Lung (tissue), 12 donors: Measurements from ENCODE around the gene AOX1. TPM values are rescaled to one million over a fixed set of nuclear protein-coding genes. Genes with fewer than 3 reads are reported as not detected.

ENCODE experiments used
- ATAC-seq: fragments of 200-7000 bp; cut with Tn5 transposase; one replicate; pipeline ENCODE4 v1.9.1; 2020; ENCODE audit warnings: moderate number of reproducible peaks; ENCODE audit not compliant: insufficient read depth, low FRiP score
- DNase-seq, 3 donors: peaks; one replicate each; pipeline ENCODE4 v3.0.0-alpha.2; 2013 to 2017
- H3K27ac ChIP-seq, 2 donors: one replicate each; pipeline ENCODE4 v1.5.1; 2013; ENCODE audit warnings: mild to moderate bottlenecking in 2 of 2, moderate library complexity in 2 of 2, control low read depth in 1 of 2, inconsistent platforms in 1 of 2, low read depth in 1 of 2, low read length in 1 of 2
- H3K27me3 ChIP-seq, 3 donors: one replicate each; pipeline ENCODE4 v1.5.1; 2013; ENCODE audit warnings: low read length in 2 of 3; ENCODE audit not compliant: control insufficient read depth in 3 of 3, insufficient read depth in 3 of 3
- H3K36me3 ChIP-seq, 4 donors: one replicate each; pipeline ENCODE4 v1.5.1; 2013; ENCODE audit warnings: low read length in 4 of 4, mild to moderate bottlenecking in 1 of 4, moderate library complexity in 1 of 4; ENCODE audit not compliant: control insufficient read depth in 4 of 4, insufficient read depth in 4 of 4
- H3K4me1 ChIP-seq, 5 donors: one replicate each; pipeline ENCODE4 v1.5.1; 2013; ENCODE audit warnings: low read length in 5 of 5, mild to moderate bottlenecking in 2 of 5, moderate library complexity in 1 of 5; ENCODE audit not compliant: control insufficient read depth in 5 of 5, insufficient read depth in 5 of 5
- H3K4me3 ChIP-seq: one replicate; pipeline ENCODE4 v1.5.1; 2013; ENCODE audit warnings: mild to moderate bottlenecking, control low read depth, moderate library complexity
- H3K9ac ChIP-seq, 2 donors: one replicate each; pipeline ENCODE4 v1.5.1; 2013; ENCODE audit warnings: low read length in 2 of 2, control low read depth in 1 of 2; ENCODE audit not compliant: insufficient read depth in 1 of 2
- H3K9me3 ChIP-seq, 4 donors: one replicate each; pipeline ENCODE4 v1.5.1; 2013; ENCODE audit warnings: low read length in 3 of 4, mild to moderate bottlenecking in 1 of 4, moderate library complexity in 1 of 4; ENCODE audit not compliant: control insufficient read depth in 4 of 4, insufficient read depth in 3 of 4
- WGBS, 2 donors: extraction: QIAGEN DNeasy Blood & Tissue Kit; methylation state at CpG; one replicate each; pipeline ENCODE4 v1.1.7; 2013; 5-methylcytosine and 5-hydroxymethylcytosine counted together
- polyA plus RNA-seq, 2 donors: library from polyadenylated mRNA; stranded (reverse); fragments of 200-250 nt; gene quantifications; one replicate each; pipeline ENCODE4 v1.2.1, GENCODE V29; 2013
- total RNA-seq, 2 donors: library from RNA; depleted of rRNA in 1 of 2; stranded (reverse); fragments of >200 nt in 1 of 2; gene quantifications; one replicate each; pipeline ENCODE4 v1.2.1, GENCODE V29; 2014 to 2021
- TF ChIP-seq, protein P1 (sequence below): IDR thresholded peaks from 2 replicates; pipeline ENCODE4 v1.5.1; 2012; ENCODE audit warnings: mild to moderate bottlenecking; ENCODE audit errors: control extremely low read depth, extremely low read depth
- donor health status: control.
- donor health status: control.
- donor health status: Bipolar disorder and iron deficiency.
- donor health status: healthy.
- donor health status: DM: yes; HTN: yes; CAD: no.

AOX1 gene
- total and polyA plus RNA-seq, 4 donors: 8.0 to 48.5 (median 10.6) TPM

DNA sequence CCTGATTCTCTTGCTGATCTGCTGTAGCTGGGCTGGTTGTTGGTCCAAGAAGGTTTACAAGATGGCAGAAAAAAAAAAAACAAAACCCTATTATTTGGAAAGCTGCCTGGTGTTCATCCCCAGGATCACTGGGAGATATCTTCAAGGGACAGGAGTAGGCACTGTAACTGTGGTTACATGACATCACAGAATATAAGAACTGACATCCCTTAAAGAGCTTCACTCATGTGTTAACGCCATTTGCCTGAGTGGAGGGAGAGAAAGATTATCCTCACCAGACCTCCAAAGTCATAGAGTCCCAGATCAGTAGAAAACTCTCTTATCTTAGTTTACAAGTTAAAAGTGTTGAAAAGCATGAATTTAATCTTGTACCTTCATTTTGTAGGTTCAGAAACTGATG is 130.6 kb downstream of the AOX1 start:
- WGBS, 2 donors: 98 to 100% methylated on average over 1 of the region's 1 CpG
- DNase-seq: no peak
- H3K27ac ChIP-seq: no peak overlapping the region
- peaks cover 0 to 3% (median 0%) of the 10 kb centered on the region in 5 donors for H3K4me1 ChIP-seq
- H3K4me3 ChIP-seq: no peak overlapping the region
- no peaks in the 10 kb centered on the region for H3K27me3 ChIP-seq
- ATAC-seq: no peak
- H3K9me3 ChIP-seq: no peaks in the 10 kb centered on the region
- no peak overlapping the region for H3K9ac ChIP-seq
- TF ChIP-seq, protein P1, sequence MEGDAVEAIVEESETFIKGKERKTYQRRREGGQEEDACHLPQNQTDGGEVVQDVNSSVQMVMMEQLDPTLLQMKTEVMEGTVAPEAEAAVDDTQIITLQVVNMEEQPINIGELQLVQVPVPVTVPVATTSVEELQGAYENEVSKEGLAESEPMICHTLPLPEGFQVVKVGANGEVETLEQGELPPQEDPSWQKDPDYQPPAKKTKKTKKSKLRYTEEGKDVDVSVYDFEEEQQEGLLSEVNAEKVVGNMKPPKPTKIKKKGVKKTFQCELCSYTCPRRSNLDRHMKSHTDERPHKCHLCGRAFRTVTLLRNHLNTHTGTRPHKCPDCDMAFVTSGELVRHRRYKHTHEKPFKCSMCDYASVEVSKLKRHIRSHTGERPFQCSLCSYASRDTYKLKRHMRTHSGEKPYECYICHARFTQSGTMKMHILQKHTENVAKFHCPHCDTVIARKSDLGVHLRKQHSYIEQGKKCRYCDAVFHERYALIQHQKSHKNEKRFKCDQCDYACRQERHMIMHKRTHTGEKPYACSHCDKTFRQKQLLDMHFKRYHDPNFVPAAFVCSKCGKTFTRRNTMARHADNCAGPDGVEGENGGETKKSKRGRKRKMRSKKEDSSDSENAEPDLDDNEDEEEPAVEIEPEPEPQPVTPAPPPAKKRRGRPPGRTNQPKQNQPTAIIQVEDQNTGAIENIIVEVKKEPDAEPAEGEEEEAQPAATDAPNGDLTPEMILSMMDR: no peak
- no peaks in the 10 kb centered on the region for H3K36me3 ChIP-seq

Other genes with a start within 250 kb of the AOX1 start
- gene KCTD18, start 75.9 kb upstream of the AOX1 start, total RNA-seq: 10 to 100 TPM; 14.1 to 21.6 TPM
- 10 to 100 TPM in 1 of 2 donors, 1 to 10 TPM in 1; 6.8 to 10.2 TPM for gene KCTD18, start 75.9 kb upstream of the AOX1 start, polyA plus RNA-seq
- gene SGO2, start 59.8 kb upstream of the AOX1 start, total RNA-seq: 1 to 10 TPM; 2.7 to 7.2 TPM
- gene SGO2, start 59.8 kb upstream of the AOX1 start, polyA plus RNA-seq: 1 to 10 TPM in 1 of 2 donors, under 1 TPM in 1; 0.57 to 1.3 TPM
- 100 to 1,000 TPM; 215 to 226 TPM for gene BZW1, start 225.9 kb downstream of the AOX1 start, total RNA-seq
- gene BZW1, start 225.9 kb downstream of the AOX1 start, polyA plus RNA-seq: 100 to 1,000 TPM in 1 of 2 donors, 10 to 100 TPM in 1; 37.4 to 126 TPM